CD8-positive, alpha-beta memory T cell (primary cell): ENCODE data around the gene GMCL2. TPM values are rescaled to one million over a fixed set of nuclear protein-coding genes. Genes with fewer than 3 reads are reported as not detected.

Source experiments
- CTCF ChIA-PET: fragments of 350-600 bp; sonication (Branson Sonifier 250); formaldehyde crosslinking; loops from one replicate; lab custom pipeline; 2021; ENCODE audit warnings: antibody characterized with exemption; lab: Charles Lee
- POLR2A ChIA-PET: fragments of 350-600 bp; sonication (Branson Sonifier 250); formaldehyde crosslinking; loops from one replicate; lab custom pipeline; 2021; ENCODE audit warnings: antibody characterized with exemption; lab: Charles Lee
- DNase-seq, 5 donors: peaks; one replicate each; pipeline versions ENCODE4 v3.0.0 to v3.0.0-alpha.2; 2020 to 2022; ENCODE audit warnings: mixed read lengths in 1 of 5
- H3K27ac ChIP-seq: one replicate; pipeline ENCODE4 v1.7.0; 2013; ENCODE audit warnings: low read depth, mild to moderate bottlenecking, low read length, moderate library complexity
- H3K27me3 ChIP-seq: 2 replicates; pipeline ENCODE4 v1.7.0; 2013; ENCODE audit warnings: low read length, mild to moderate bottlenecking; ENCODE audit not compliant: insufficient read depth, poor library complexity, severe bottlenecking
- H3K36me3 ChIP-seq: 2 replicates; pipeline ENCODE4 v1.7.0; 2013; ENCODE audit warnings: mild to moderate bottlenecking, low read length, moderate library complexity; ENCODE audit not compliant: insufficient read depth
- H3K4me1 ChIP-seq: 2 replicates; pipeline ENCODE4 v1.7.0; 2013; ENCODE audit warnings: mild to moderate bottlenecking, low read length, moderate library complexity; ENCODE audit not compliant: insufficient read depth
- H3K4me3 ChIP-seq: 2 replicates; pipeline ENCODE4 v1.7.0; 2013; ENCODE audit warnings: mild to moderate bottlenecking, low read length
- H3K9me3 ChIP-seq: 2 replicates; pipeline ENCODE4 v1.7.0; 2013; ENCODE audit warnings: mild to moderate bottlenecking, low read length
- H3K27ac Mint-ChIP-seq, 8 donors: one replicate each; pipeline ENCODE4 v1.8.0; 2020 to 2021; ENCODE audit warnings: mixed read lengths in 8 of 8, mild to moderate bottlenecking in 6 of 8, inconsistent platforms in 3 of 8, moderate library complexity in 3 of 8
- H3K27me3 Mint-ChIP-seq, 2 donors: one replicate each; pipeline ENCODE4 v1.8.0; 2020 to 2021; ENCODE audit warnings: mixed read lengths in 2 of 2, mild to moderate bottlenecking in 1 of 2, moderate library complexity in 1 of 2
- H3K36me3 Mint-ChIP-seq, 3 donors: one replicate each; pipeline ENCODE4 v1.8.0; 2020 to 2021; ENCODE audit warnings: mixed read lengths in 3 of 3, inconsistent platforms in 1 of 3, mild to moderate bottlenecking in 1 of 3
- H3K4me1 Mint-ChIP-seq, 3 donors: one replicate each; pipeline ENCODE4 v1.8.0; 2020 to 2021; ENCODE audit warnings: mixed read lengths in 3 of 3, inconsistent platforms in 1 of 3, mild to moderate bottlenecking in 1 of 3
- H3K4me3 Mint-ChIP-seq, 7 donors: one replicate each; pipeline ENCODE4 v1.8.0; 2020 to 2021; ENCODE audit warnings: mixed read lengths in 7 of 7, mild to moderate bottlenecking in 6 of 7, moderate library complexity in 4 of 7, inconsistent platforms in 2 of 7
- H3K9me3 Mint-ChIP-seq, 5 donors: one replicate each; pipeline ENCODE4 v1.8.0; 2020 to 2022; ENCODE audit warnings: mixed read lengths in 5 of 5, mild to moderate bottlenecking in 3 of 5, moderate library complexity in 2 of 5, inconsistent platforms in 1 of 5
- polyA plus RNA-seq: library from polyadenylated mRNA; unstranded; fragments of 300-500 nt; fragmentation: Illumina TruSeq; gene quantifications from one replicate; pipeline ENCODE4 v1.2.3, GENCODE V29; 2021
- total RNA-seq, 2 experiments: library from RNA; stranded (reverse); gene quantifications; one replicate each; pipeline ENCODE4 v1.2.3, GENCODE V29; 2021

Gene GMCL2
- total and polyA plus RNA-seq, 3 experiments from 2014 or later = not detected

DNA sequence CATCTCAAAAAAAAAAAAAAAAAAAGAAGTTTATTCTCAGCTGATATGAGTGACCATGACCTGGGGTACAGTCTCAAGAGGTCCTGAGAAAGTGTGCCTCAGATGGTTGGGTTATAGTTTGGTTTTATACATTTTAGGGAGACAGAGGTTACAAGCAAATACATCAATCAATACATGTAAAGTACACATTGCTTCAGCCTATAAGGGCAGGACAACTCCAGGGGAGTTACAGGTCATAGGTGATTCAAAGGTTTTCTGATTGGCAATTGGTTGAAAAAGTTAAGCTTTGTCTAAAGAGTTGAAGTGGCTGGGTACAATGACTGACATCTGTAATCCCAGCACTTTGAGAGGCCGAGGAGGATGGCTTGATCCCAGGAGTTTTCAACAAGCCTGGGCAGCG is 2.3 kb upstream of the GMCL2 start:
- ChIA-PET CTCF (interaction anchor here (1.2 to 1.8 kb wide), 2 partner anchors 25 to 45 kb away, joined by 3 to 7 read pairs; no protein-coding TSS in a partner anchor), POLR2A (no interaction called here)
- Histone ChIP-seq H3K27me3 (no peaks in the 10 kb centered on the region), H3K36me3 (no peaks in the 10 kb centered on the region), H3K4me3 (no peak overlapping the region), H3K4me1 (peaks cover 17% of the 10 kb centered on the region), H3K27ac (no peak overlapping the region), H3K9me3 (no peaks in the 10 kb centered on the region)
- Mint-ChIP-seq H3K27me3 (peaks cover 2 to 9% of the 10 kb centered on the region in 2 donors), H3K36me3 (no peaks in the 10 kb centered on the region), H3K27ac (peak overlapping the region in 1 of 8 donors; percentile 15), H3K4me3 (no peak overlapping the region), H3K4me1 (peaks cover 17 to 22% (median 18%) of the 10 kb centered on the region in 3 donors), H3K9me3 (peaks cover 0 to 3% (median 0%) of the 10 kb centered on the region in 5 donors)
- no peak for DNase-seq

- Mint-ChIP-seq H3K9me3 (no peaks in the 10 kb centered on the region), H3K27me3 (peaks cover 0 to 9% of the 10 kb centered on the region in 2 donors), H3K27ac (no peak overlapping the region), H3K36me3 (no peaks in the 10 kb centered on the region), H3K4me1 (no peaks in the 10 kb centered on the region), H3K4me3 (no peak overlapping the region)
- Histone ChIP-seq H3K27me3 (no peaks in the 10 kb centered on the region), H3K4me3 (no peak overlapping the region), H3K4me1 (no peaks in the 10 kb centered on the region), H3K36me3 (no peaks in the 10 kb centered on the region), H3K9me3 (no peaks in the 10 kb centered on the region), H3K27ac (no peak overlapping the region)
- no peak for DNase-seq
- POLR2A ChIA-PET = no interaction called here
- CTCF ChIA-PET = interaction anchor here (0.7 kb wide), 1 partner anchor 125 kb away, joined by 3 read pairs; no protein-coding TSS in a partner anchor
Measured at GRCh38 chr5:178186427-178186826, 744 bp downstream of the GMCL2 start.

DNA sequence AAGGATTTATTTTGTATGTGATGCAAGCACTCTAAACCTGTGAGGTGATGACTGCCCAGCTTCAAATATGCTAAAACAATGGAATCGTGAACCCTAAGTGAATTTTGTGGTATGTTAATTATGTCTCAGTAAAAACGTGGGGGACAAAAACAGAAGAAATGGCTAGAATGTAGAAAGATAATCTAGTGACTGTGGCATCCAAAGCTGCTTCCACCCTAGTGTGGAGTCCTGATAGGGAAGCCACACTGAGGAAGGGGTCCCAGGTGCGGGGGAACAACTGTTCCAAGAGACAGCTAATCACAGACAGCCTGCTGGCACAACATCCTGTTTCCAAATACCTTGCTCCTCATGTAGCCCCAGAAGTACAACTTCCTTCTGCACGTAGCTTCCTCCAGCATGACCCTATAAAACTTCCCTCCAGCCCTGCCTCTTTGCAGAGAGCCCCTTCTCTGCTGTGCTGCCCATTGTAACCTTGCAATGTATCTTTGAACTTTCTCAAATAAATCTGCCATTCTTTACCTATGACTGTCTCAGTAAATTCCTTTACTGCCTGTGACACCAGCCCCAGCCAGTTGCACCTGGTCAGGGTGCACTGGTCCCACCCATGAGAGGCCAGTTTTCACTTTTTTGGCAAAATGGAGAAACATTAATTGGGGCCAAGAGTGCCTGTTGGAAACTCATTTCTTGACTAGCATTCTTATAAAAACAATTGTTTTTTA is 4.9 kb downstream of the GMCL2 start:
- H3K4me1 ChIP-seq = no peaks in the 10 kb centered on the region
- no peaks in the 10 kb centered on the region for H3K36me3 Mint-ChIP-seq
- no peak overlapping the region for H3K27ac ChIP-seq
- H3K27ac Mint-ChIP-seq = no peak overlapping the region
- POLR2A ChIA-PET = no interaction called here
- peaks cover 0 to 2% (median 0%) of the 10 kb centered on the region in 5 donors for H3K9me3 Mint-ChIP-seq
- H3K36me3 ChIP-seq = no peaks in the 10 kb centered on the region
- H3K4me1 Mint-ChIP-seq = no peaks in the 10 kb centered on the region
- no peak overlapping the region for H3K4me3 ChIP-seq
- H3K27me3 Mint-ChIP-seq = peaks cover 7 to 18% of the 10 kb centered on the region in 2 donors
- DNase-seq = no peak
- no peaks in the 10 kb centered on the region for H3K9me3 ChIP-seq
- no peaks in the 10 kb centered on the region for H3K27me3 ChIP-seq
- no peak overlapping the region for H3K4me3 Mint-ChIP-seq
- CTCF ChIA-PET = no interaction called here

DNA sequence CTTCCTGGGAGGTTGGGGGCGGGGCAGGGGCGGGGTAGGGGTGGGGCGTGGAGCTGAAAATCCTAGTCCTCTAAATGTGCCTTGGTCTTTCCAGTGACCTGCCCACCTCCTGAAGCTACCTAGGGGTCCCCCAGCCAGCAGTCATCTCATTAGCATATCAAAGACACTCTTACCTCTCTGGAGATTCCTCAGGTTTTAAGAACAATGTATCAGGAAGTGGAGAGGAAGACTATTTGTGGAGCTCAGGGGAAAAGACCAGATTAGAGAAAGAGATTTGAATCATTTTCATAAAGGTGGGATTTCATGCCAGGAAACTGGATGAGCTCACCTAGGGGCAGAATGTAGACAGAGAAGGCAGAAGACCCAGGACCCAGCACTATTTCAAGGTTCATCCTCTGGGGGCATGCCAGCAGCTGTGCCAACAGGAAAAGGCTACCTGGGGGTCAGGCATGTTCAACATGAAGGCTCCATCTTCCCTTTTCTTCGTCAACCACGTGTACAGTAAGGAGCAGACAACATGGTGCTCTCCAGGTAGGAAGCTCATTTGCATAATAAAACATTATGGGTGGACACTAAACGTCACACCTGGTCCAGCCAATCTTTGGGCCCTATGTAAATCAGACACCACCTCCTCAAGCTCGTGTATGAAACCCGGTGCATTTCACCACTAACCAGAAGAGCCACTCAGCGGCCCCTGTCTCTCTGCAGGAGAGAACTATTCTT is 6.9 kb downstream of the GMCL2 start:
- Mint-ChIP-seq H3K27me3 (peaks cover 7 to 24% of the 10 kb centered on the region in 2 donors), H3K9me3 (peaks cover 0 to 2% (median 0%) of the 10 kb centered on the region in 5 donors), H3K36me3 (no peaks in the 10 kb centered on the region), H3K4me1 (no peaks in the 10 kb centered on the region), H3K4me3 (no peak overlapping the region), H3K27ac (no peak overlapping the region)
- Histone ChIP-seq H3K4me1 (no peaks in the 10 kb centered on the region), H3K4me3 (no peak overlapping the region), H3K36me3 (no peaks in the 10 kb centered on the region), H3K27ac (no peak overlapping the region), H3K9me3 (no peaks in the 10 kb centered on the region), H3K27me3 (no peaks in the 10 kb centered on the region)
- ChIA-PET POLR2A (no interaction called here), CTCF (no interaction called here)
- no peak for DNase-seq

DNA sequence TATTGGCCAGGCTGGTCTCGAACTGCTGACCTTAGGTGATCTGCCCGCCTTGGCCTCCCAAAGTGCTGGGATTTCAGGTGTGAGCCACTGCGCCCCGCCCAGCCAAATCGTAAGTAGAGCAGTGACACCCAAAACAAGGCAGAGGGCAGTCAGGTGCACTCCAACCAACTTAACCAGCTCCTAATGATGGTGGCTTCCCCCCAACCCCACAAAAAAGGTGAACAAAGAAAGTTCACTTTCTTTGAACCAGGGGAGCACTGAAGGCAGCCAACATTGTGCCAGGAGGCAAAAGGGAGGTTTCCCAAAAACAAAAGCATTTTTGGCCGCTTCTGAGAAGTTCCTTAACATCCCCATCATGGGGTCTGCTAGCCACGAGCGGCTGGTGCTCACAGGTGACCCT is 9.6 kb downstream of the GMCL2 start:
- Mint-ChIP-seq H3K36me3 (no peaks in the 10 kb centered on the region), H3K4me3 (no peak overlapping the region), H3K4me1 (no peaks in the 10 kb centered on the region), H3K27me3 (peaks cover 7 to 24% of the 10 kb centered on the region in 2 donors), H3K9me3 (peaks cover 0 to 2% (median 0%) of the 10 kb centered on the region in 5 donors), H3K27ac (no peak overlapping the region)
- H3K4me3 ChIP-seq = no peak overlapping the region
- CTCF ChIA-PET = no interaction called here
- H3K27me3 ChIP-seq = no peaks in the 10 kb centered on the region
- no peak for DNase-seq
- H3K4me1 ChIP-seq = no peaks in the 10 kb centered on the region
- no peak overlapping the region for H3K27ac ChIP-seq
- POLR2A ChIA-PET = no interaction called here
- no peaks in the 10 kb centered on the region for H3K9me3 ChIP-seq
- no peaks in the 10 kb centered on the region for H3K36me3 ChIP-seq

- no peak overlapping the region for H3K4me3 ChIP-seq
- H3K27me3 ChIP-seq = no peaks in the 10 kb centered on the region
- no peaks in the 10 kb centered on the region for H3K4me1 Mint-ChIP-seq
- no peak overlapping the region for H3K4me3 Mint-ChIP-seq
- no peaks in the 10 kb centered on the region for H3K36me3 Mint-ChIP-seq
- DNase-seq = no peak
- ChIA-PET CTCF (interaction anchor here (0.6 kb wide), 1 partner anchor 263 kb away, joined by 3 read pairs; no protein-coding TSS in a partner anchor), POLR2A (no interaction called here)
- no peak overlapping the region for H3K27ac Mint-ChIP-seq
- no peaks in the 10 kb centered on the region for H3K4me1 ChIP-seq
- no peaks in the 10 kb centered on the region for H3K9me3 ChIP-seq
- H3K27me3 Mint-ChIP-seq = peaks cover 7 to 24% of the 10 kb centered on the region in 2 donors
- H3K36me3 ChIP-seq = no peaks in the 10 kb centered on the region
- peaks cover 0 to 2% (median 0%) of the 10 kb centered on the region in 5 donors for H3K9me3 Mint-ChIP-seq
- H3K27ac ChIP-seq = no peak overlapping the region
Measured at GRCh38 chr5:178176791-178177190, 10.4 kb downstream of the GMCL2 start.

GRCh38 chr5:178174456-178174855 is 12.7 kb downstream of the GMCL2 start:
- Mint-ChIP-seq H3K4me3 (no peak overlapping the region), H3K4me1 (no peaks in the 10 kb centered on the region), H3K36me3 (no peaks in the 10 kb centered on the region), H3K27ac (no peak overlapping the region), H3K27me3 (peaks cover 5 to 17% of the 10 kb centered on the region in 2 donors), H3K9me3 (peaks cover 0 to 2% (median 0%) of the 10 kb centered on the region in 5 donors)
- ChIA-PET POLR2A (no interaction called here), CTCF (no interaction called here)
- H3K27ac ChIP-seq = no peak overlapping the region
- DNase-seq = no peak
- no peak overlapping the region for H3K4me3 ChIP-seq
- no peaks in the 10 kb centered on the region for H3K36me3 ChIP-seq
- H3K4me1 ChIP-seq = no peaks in the 10 kb centered on the region
- H3K27me3 ChIP-seq = no peaks in the 10 kb centered on the region
- H3K9me3 ChIP-seq = no peaks in the 10 kb centered on the region

- CTCF ChIA-PET = interaction anchor here (2.4 kb wide), 1 partner anchor 95 kb away, joined by 8 read pairs; no protein-coding TSS in a partner anchor
Measured at GRCh38 chr5:178170455-178170854, 16.7 kb downstream of the GMCL2 start.

More at GRCh38 chr5:178170455-178170854, 16.7 kb downstream of the GMCL2 start:
- peaks cover 0 to 6% of the 10 kb centered on the region in 2 donors for H3K27me3 Mint-ChIP-seq
- Histone ChIP-seq H3K27ac (no peak overlapping the region), H3K9me3 (no peaks in the 10 kb centered on the region), H3K36me3 (no peaks in the 10 kb centered on the region), H3K4me3 (no peak overlapping the region), H3K4me1 (no peaks in the 10 kb centered on the region), H3K27me3 (no peaks in the 10 kb centered on the region)
- H3K27ac Mint-ChIP-seq = no peak overlapping the region
- no peak overlapping the region for H3K4me3 Mint-ChIP-seq
- H3K4me1 Mint-ChIP-seq = no peaks in the 10 kb centered on the region
- POLR2A ChIA-PET = no interaction called here
- H3K9me3 Mint-ChIP-seq = no peaks in the 10 kb centered on the region
- no peak for DNase-seq
- no peaks in the 10 kb centered on the region for H3K36me3 Mint-ChIP-seq
